Spleen (tissue), 11 donors: ENCODE measurements around the gene RNF157. TPM values are rescaled to one million over a fixed set of nuclear protein-coding genes. Genes with fewer than 3 reads are reported as not detected.

Experiments
- DNase-seq: peaks from one replicate; pipeline ENCODE4 v3.0.0-alpha.2; 2020
- H3K27ac ChIP-seq, 8 donors: fragments of 200-600 bp; sonication (generic) in 7 of 8; 1 replicate in 4 of 8; 2 replicates in 4 of 8; pipeline versions ENCODE4 v1.5.0 to v1.8.0; 2016 to 2021; ENCODE audit warnings: inconsistent platforms in 4 of 8, mild to moderate bottlenecking in 4 of 8, moderate library complexity in 1 of 8
- H3K27me3 ChIP-seq, 7 donors: fragments of 200-600 bp; sonication (generic) in 6 of 7; replicated peaks in 1 of 7; 1 replicate in 4 of 7; 2 replicates in 3 of 7; pipeline versions ENCODE4 v1.5.0 to v1.8.0; 2016 to 2021; ENCODE audit warnings: inconsistent platforms in 3 of 7, mild to moderate bottlenecking in 1 of 7
- H3K36me3 ChIP-seq, 6 donors: fragments of 200-600 bp; sonication (generic) in 5 of 6; 1 replicate in 4 of 6; 2 replicates in 2 of 6; pipeline versions ENCODE4 v1.5.0 to v1.8.0; 2016 to 2021; ENCODE audit warnings: inconsistent platforms in 2 of 6
- H3K4me1 ChIP-seq, 6 donors: fragments of 200-600 bp; sonication (generic) in 5 of 6; 1 replicate in 3 of 6; 2 replicates in 3 of 6; pipeline versions ENCODE4 v1.5.0 to v1.8.0; 2016 to 2021; ENCODE audit warnings: inconsistent platforms in 3 of 6
- H3K4me3 ChIP-seq, 8 donors: fragments of 200-600 bp; sonication (generic) in 7 of 8; 1 replicate in 4 of 8; 2 replicates in 4 of 8; pipeline versions ENCODE4 v1.5.0 to v1.8.0; 2016 to 2021; ENCODE audit warnings: inconsistent platforms in 4 of 8, mild to moderate bottlenecking in 4 of 8, moderate library complexity in 2 of 8
- H3K9me3 ChIP-seq, 8 donors: fragments of 200-600 bp; sonication (generic) in 7 of 8; 1 replicate in 4 of 8; 2 replicates in 4 of 8; pipeline versions ENCODE4 v1.5.0 to v1.8.0; 2016 to 2021; ENCODE audit warnings: inconsistent platforms in 4 of 8
- POLR2A ChIP-seq, 3 donors: fragments of 450-650 bp; IDR thresholded peaks; one replicate each; pipeline ENCODE4 v1.5.1; 2017; ENCODE audit warnings: antibody characterized with exemption in 3 of 3, mild to moderate bottlenecking in 1 of 3
- POLR2AphosphoS5 ChIP-seq, 3 donors: sonication (generic); formaldehyde crosslinking; IDR thresholded peaks; one replicate each; pipeline ENCODE4 v1.5.1; 2017; ENCODE audit warnings: antibody characterized with exemption in 3 of 3
- WGBS, 5 donors: extraction: QIAGEN DNeasy Blood & Tissue Kit in 3 of 5; methylation state at CpG; one replicate each; pipeline versions ENCODE4 v1.1.5 to v1.1.7; 2013 to 2018; 5-methylcytosine and 5-hydroxymethylcytosine counted together
- intact Hi-C: fragments of 100-400 bp; cut with DNase I; formaldehyde crosslinking; loops from one replicate; pipeline ENCODE4 v1.15.0; 2023; ENCODE audit warnings: low total_unique reads
- polyA plus RNA-seq, 3 donors: library from polyadenylated mRNA; stranded (reverse); fragments of 200-250 nt; gene quantifications; one replicate each; pipeline ENCODE4 v1.2.1, GENCODE V29; 2013
- total RNA-seq, 7 donors: library from RNA; depleted of rRNA in 3 of 7; stranded (reverse); fragments of >200 nt in 3 of 7; fragmentation: NEBNext Ultra II Directional in 4 of 7; extraction: Animal tissue kit (Norgen Biotek cat#: 25700) in 4 of 7; gene quantifications; one replicate each; pipeline versions ENCODE4 v1.1.0 to v1.2.1, GENCODE V29; 2016 to 2021
- TF ChIP-seq, protein P1 (sequence below), 11 experiments: fragments of 200-600 bp in 7 of 11; fragments of 450-650 bp in 4 of 11; sonication (generic) in 4 of 11; IDR thresholded peaks in 8 of 11; conservative IDR thresholded peaks in 3 of 11; 1 replicate in 7 of 11; 2 replicates in 4 of 11; pipeline versions ENCODE4 v1.4.0 to v1.8.0; 2016 to 2021; ENCODE audit warnings: antibody characterized with exemption in 11 of 11, inconsistent platforms in 4 of 11, mild to moderate bottlenecking in 1 of 11
- donor health status: healthy with polysubstance abuse.
- donor health status: DM: no; HTN: no; CAD: no; lungs with moderate emphysema.
- donor health status: DM: no; HTN: no; CAD: no.
- donor health status: Bipolar disorder and iron deficiency.
- donor health status: healthy.
- donor health status: DM: no; HTN: no; CAD: no.
- donor health status: DM: yes; HTN: yes; CAD: no.

Gene RNF157
- total and polyA plus RNA-seq, 10 donors: 0.89 to 13.0 (median 7.6) TPM

DNA sequence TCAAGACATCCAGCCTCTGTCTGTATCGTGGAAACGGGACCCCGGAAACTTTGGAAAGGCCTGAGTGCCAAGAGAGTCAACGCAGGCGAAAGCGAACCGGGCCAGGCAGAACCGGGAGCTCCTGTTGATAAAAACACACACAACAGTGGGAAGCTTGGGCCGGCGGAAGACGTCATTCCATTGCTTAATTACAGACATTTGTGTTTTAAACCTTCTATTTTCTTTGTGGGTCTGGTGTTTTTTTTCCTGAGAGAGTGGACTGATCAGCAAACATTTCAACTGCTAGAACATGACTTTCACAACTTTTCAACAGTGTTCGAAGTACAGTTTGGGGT, 878 bp upstream of the RNF157 start:
- Histone ChIP-seq H3K27me3 (peaks cover 0 to 76% (median 35%) of the 10 kb centered on the region in 7 donors), H3K9me3 (no peaks in the 10 kb centered on the region), H3K27ac (peak overlapping the region in 3 of 8 donors; percentile 69 to 83 (median 70)), H3K4me1 (peaks cover 9 to 36% (median 21%) of the 10 kb centered on the region in 6 donors), H3K36me3 (no peaks in the 10 kb centered on the region), H3K4me3 (peak overlapping the region; percentile 43 to 83 (median 56))
- TF ChIP-seq, protein P1, sequence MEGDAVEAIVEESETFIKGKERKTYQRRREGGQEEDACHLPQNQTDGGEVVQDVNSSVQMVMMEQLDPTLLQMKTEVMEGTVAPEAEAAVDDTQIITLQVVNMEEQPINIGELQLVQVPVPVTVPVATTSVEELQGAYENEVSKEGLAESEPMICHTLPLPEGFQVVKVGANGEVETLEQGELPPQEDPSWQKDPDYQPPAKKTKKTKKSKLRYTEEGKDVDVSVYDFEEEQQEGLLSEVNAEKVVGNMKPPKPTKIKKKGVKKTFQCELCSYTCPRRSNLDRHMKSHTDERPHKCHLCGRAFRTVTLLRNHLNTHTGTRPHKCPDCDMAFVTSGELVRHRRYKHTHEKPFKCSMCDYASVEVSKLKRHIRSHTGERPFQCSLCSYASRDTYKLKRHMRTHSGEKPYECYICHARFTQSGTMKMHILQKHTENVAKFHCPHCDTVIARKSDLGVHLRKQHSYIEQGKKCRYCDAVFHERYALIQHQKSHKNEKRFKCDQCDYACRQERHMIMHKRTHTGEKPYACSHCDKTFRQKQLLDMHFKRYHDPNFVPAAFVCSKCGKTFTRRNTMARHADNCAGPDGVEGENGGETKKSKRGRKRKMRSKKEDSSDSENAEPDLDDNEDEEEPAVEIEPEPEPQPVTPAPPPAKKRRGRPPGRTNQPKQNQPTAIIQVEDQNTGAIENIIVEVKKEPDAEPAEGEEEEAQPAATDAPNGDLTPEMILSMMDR (IDR thresholded peaks at IDR 0.05 in 8 of 11, conservative IDR thresholded peaks at IDR 0.05 in 3 of 11): no peak
- TF ChIP-seq POLR2A (IDR thresholded peaks at IDR 0.05) (no peak), POLR2AphosphoS5 (IDR thresholded peaks at IDR 0.05) (no peak)
- intact Hi-C loops: no loop called here
- WGBS, 5 donors: 15 to 27% (median 21%) methylated on average over 12 of the region's 12 CpGs
- no peak for DNase-seq

GRCh38 chr17:76239538-76240274, 587 bp downstream of the RNF157 start:
- peak; percentile 83 for DNase-seq
- Histone ChIP-seq H3K4me1 (peaks cover 8 to 26% (median 17%) of the 10 kb centered on the region in 6 donors), H3K4me3 (peak overlapping the region; percentile 28 to 83 (median 44)), H3K36me3 (no peaks in the 10 kb centered on the region), H3K27me3 (peaks cover 0 to 64% (median 35%) of the 10 kb centered on the region in 7 donors), H3K9me3 (no peaks in the 10 kb centered on the region), H3K27ac (peak overlapping the region in 7 of 8 donors; percentile 39 to 83 (median 63))
- intact Hi-C loops: loop anchor here (10.0 kb wide), 1 partner anchor 55 kb away; no protein-coding TSS in a partner anchor
- TF ChIP-seq, protein P1 (IDR thresholded peaks at IDR 0.05 in 8 of 11, conservative IDR thresholded peaks at IDR 0.05 in 3 of 11): no peak
- peak in 1 of 3 donors; percentile 7 for TF ChIP-seq POLR2AphosphoS5 (IDR thresholded peaks at IDR 0.05)
- 5 to 11% (median 9%) methylated on average over 34 to 75 of the region's 75 CpGs for WGBS, 5 donors

DNA sequence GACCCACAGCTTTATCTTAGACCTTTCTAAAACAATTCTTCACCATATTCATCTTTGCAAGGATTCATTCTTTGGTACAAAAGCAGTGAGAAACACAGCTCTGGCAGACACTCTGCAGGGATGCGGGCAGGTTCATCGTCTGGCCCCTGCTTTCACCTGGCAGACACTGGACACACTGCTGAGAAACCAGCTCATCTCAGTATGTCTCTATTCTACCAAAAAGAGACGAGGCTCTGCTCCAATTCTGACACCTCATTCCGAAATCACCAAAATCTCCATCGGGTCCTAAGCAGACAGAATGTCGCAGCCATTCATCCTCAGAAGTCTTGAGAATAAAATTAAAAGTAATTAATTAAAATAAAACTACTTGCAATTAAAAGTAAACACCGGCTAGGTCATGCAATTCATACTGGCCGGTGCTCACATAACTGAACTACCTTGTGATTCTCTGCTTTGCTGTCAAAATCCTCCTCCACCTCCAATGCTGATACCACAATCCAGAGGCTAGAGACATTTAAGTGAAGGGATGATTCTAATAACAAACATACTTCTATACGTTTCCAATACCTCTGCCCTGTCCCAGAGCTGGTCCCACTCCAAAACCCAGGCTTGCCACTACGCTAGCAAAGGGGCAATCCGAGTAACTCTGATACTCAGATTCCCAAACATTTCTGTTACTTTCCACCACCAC, 1.3 kb downstream of the RNF157 start:
- Histone ChIP-seq H3K9me3 (no peaks in the 10 kb centered on the region), H3K4me1 (peaks cover 8 to 26% (median 17%) of the 10 kb centered on the region in 6 donors), H3K36me3 (no peaks in the 10 kb centered on the region), H3K4me3 (peak overlapping the region in 3 of 8 donors; percentile 40 to 83 (median 54)), H3K27ac (peak overlapping the region in 5 of 8 donors; percentile 41 to 83 (median 66)), H3K27me3 (peaks cover 0 to 60% (median 32%) of the 10 kb centered on the region in 7 donors)
- TF ChIP-seq POLR2AphosphoS5 (IDR thresholded peaks at IDR 0.05) (no peak), POLR2A (IDR thresholded peaks at IDR 0.05) (no peak)
- TF ChIP-seq, protein P1 (IDR thresholded peaks at IDR 0.05 in 8 of 11, conservative IDR thresholded peaks at IDR 0.05 in 3 of 11): no peak
- WGBS, 5 donors: 74 to 79% (median 77%) methylated on average over 11 of the region's 11 CpGs
- intact Hi-C loops: loop anchor here (10.0 kb wide), 1 partner anchor 54 kb away; no protein-coding TSS in a partner anchor
- no peak for DNase-seq
